Putamen (tissue), 1 donor: ENCODE results near the gene TARS3.

Experiments used
- DNase-seq: peaks from one replicate; pipeline ENCODE4 v3.0.0-alpha.2; 2016; ENCODE audit warnings: low spot score

The TARS3 gene

GRCh38 chr15:101623367-101624304 is 100.6 kb downstream of the TARS3 start:
- no peak for DNase-seq

GRCh38 chr15:101621961-101622360 is 102.3 kb downstream of the TARS3 start:
- no peak for DNase-seq

DNA sequence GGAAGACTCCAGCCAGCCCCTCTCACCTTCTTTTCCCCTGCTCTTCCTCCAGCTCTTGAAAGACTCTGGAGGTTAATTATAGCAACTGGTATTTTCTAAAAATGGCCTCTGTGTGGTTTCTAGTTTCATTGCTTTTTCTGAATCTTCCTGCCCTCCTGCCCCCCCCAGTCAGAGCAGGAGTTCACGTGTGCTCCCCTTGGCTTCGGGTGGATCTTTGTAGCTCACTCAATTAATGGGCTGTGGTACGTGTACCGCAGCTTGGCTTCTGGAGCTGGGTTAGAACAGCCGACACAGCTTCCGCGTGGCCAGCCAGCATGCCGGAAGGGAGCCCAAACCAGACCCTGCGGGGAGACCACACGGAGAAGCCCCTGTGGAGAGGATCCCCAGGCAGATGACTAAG is 103.6 kb downstream of the TARS3 start:
- DNase-seq = no peak

- DNase-seq = no peak
Measured at GRCh38 chr15:101619615-101619865, 104.7 kb downstream of the TARS3 start.

DNA sequence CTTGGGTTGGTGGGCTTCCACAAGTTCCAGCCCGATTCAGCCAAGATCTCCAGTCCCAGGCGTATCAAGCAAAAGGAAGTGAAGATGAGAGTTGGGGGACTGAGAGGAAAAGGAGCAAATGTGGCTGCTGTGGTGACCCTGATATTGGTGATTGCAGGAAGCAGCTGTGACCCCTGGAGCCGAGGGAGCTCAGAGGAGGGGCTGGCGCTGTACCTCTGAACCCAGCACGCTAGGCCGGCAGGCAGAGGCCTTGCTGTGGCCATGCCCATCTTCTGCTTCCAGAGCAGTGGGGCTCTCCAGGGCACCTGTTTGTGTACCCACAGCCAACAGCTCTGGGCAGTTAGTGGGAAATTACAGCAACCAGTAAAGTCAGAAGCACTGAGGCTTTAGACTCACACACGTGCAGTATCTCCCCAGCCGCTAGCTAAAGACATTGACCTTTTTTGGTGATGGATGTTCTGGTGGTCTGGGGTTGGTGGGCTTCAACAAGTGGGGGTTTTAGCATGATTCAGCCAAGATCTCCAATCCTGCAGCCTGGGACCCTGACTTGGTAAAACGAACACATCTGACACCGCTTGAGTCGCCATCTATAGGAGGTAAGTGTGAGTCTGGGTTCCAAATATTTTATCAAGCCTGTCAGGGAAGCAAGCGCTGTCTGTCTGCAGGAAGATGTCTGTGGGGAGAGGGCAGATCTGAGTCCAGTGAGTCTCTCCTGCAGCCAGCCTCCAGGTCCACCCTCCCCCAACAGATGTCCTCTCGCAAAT is 105.2 kb downstream of the TARS3 start:
- DNase-seq = no peak

DNA sequence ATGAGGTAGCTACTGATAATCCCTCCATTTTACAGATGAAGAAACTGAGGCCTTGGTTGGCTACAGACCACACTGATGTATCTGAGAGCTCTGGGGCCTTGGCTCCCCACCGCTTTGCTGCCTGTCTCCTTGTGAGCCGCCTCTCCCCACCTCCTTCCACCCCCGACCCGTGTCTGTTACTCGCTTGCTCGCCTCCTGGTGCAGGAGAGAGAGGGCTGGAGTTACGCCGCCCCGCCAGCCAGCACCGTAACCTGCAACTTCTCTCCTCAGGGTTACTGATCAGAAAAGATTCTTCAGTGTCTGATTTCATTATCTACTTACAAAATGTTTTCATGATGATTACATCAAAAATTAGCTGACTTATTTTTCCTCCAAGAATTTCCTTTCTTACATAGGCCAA is 106.2 kb downstream of the TARS3 start:
- no peak for DNase-seq

- no peak for DNase-seq
Measured at GRCh38 chr15:101617390-101617965, 106.8 kb downstream of the TARS3 start.

- no peak for DNase-seq
Measured at GRCh38 chr15:101615986-101616848, 108.1 kb downstream of the TARS3 start.

- DNase-seq = no peak
Measured at GRCh38 chr15:101615414-101615985, 108.8 kb downstream of the TARS3 start.

- no peak for DNase-seq
Measured at GRCh38 chr15:101614761-101615160, 109.5 kb downstream of the TARS3 start.

DNA sequence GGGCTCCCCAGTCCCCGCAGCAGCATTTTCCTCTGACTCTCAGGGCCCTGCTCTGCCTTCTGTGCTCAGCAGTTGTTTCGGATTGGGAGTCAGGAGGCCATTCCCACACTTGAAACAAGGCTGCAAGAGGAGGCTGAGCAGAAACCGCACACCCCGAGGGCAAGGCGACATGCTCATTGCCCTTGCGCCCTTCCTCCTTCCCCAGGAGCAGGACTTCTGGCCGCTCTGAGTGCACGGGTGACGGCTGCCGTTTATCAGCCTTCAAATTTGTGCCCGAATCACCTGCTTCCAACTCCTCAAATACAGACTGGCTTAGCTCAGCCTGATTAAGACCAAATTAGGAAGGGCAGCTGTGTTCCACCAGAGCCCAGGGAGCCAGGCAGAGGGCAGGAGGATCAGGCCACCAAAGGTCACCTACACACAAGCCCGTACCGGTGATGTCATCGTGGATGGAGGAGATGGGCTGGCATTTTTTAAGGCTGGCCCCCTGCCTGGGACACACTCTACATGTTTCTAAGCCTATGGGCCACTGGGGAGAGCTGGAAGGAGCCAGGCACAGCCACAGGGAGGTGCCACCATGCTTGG is 110.2 kb downstream of the TARS3 start:
- no peak for DNase-seq

DNA sequence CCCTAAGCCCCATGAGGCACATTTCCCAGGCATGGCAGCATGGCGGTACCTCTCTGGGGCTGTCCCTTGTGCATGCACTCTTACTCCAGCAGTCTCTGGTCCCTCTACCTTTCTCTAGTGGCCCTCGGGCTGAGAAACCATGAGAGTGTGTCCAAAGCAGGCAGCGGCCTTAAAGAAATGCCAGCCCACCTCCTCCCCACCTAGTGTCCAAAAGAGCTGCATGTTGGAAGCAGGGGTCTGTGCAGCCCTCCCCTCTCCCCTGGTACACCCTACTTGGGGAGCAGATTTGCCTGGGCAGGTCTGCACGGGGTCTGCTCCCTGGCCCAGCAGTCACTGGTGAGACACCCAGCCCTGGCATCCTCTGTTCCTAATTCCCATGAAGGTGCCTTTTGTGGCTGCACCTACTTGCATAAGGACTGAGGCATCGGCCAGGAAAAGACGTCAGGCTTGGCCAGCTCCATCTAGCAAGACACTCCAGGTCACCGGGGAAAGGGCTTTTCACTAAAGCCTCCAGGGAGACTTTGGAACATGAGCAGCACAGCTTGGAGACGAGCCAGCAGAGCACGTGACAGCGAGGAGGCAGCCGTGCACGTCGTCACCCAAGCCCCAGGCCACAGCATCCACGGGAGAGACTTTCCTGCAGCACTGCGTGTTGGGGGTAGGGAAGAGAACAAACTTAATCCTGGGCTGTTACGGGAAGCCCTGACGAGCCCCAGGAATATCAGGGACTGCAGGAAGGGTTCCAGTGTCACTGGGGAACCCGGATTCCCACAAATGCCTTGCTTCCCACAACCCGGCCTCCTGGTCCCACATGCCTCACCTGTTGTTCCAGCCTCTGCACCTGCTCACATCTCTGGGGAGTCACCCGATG is 110.9 kb downstream of the TARS3 start:
- DNase-seq = peak; percentile 39

DNA sequence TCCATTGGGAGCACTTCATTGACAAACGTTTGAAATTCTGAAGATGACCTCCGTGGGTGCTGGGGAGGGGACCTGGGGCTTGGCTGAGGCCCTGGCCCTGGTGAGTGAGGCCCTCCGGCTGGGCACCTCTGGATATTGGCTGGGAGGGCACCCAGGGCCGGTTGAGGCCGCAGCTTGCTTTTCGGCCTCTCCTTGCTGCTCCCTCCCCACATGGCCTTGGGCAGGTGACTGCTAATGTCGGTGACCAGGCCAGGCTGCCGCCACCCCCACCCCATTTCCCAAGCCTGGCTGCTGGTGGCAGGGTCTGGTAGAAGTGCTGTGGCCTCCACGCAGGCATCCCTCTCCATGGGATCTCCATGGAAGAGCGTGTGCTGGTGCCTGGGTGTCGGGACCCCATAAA is 111.6 kb downstream of the TARS3 start:
- DNase-seq = no peak

DNA sequence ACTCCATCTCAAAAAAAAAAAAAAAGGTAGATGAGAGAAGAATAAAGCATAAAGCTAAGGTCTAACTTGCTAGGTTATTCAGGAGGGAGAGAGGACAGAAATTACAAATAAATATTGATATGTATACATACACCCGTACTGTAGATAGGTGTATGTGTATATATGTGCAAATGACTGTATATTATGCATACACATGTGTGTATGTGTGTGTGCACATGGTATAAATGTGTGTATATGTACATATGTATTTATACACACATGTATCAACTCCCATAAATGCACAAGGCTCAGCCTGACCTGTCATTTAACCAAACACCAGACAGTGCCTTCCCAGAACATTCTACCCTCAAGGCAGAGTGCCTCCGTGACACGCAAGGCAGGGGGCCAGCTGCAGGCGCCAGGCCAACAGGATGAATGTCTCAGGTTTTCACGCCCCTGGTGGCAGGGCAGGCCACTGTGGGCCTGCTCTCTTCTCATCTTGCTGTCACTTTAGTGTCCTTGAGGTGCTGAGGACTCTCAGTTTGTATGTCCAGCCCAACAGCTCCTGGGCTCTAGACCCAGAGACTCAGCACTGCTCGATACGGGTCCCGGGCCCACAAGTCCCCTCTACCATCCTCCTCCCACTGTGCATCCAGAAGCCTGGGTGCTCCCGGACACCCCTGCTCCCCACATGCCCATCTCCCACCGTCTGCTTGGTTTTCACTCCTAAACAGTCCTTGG is 112.5 kb downstream of the TARS3 start:
- DNase-seq = no peak

GRCh38 chr15:101611007-101611406 is 113.3 kb downstream of the TARS3 start:
- no peak for DNase-seq

GRCh38 chr15:101610611-101611000 is 113.7 kb downstream of the TARS3 start:
- DNase-seq = no peak

DNA sequence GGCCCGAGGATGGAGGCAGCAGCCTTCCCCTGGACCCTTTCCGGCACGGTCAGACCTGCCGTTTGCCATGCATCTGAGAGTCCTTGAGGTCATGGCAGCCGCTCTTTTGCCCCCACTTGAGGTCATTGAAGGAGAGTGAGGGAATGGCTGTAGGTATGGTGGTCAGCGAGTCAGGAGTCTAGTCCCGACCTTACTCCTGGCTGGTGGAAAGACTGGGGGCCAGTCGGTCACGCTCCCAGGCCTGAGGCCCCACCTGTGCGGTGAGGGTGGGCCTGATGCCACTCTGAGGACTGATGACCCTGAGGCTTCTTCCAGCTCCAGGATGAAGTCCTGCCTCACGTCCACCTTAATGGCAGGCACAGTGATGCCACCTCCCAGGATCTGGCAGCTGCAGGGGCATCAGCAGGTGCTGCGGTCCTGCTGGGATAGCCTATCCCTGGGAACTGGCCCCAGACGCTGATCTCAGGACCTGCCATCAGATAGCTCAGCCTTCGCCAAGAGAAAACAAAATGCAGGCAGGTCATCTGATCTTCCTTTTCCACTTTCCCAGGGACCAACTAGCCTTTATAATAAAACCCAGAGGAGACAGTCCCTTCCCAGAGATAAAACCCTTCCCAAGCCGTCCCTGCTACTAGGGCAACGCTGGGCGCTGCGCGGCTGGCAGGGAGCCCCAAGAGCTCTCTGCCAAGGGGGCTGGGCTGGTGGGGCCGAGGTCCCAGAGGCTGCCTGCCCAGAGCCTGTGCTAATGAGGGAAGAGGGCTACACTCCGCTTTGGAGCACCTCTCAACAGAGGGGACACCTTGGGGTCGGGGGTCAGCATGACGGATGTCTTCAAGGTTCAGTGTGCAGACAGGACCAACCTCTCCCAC is 114.3 kb downstream of the TARS3 start:
- DNase-seq = no peak

DNA sequence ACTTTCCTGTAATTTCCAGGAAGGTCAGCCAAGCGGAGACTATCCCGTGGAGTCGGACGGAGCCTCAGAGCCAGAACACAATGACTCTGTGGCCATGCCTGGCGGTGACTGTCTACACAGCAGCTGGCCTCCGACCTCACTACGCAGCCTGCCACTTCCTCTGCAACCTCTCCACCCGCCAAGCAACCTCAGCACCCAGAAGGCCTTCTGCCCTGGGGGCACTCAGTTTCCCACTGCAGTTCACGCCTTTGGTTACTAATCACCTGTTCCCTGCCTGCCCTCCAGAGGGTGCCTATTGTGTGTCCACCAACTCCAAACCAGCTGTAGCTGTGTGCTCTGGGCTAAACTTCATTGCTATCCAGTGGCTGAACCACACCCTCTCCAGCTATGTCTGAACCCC is 116.1 kb downstream of the TARS3 start:
- DNase-seq = no peak

GRCh38 chr15:101607108-101607507 is 117.2 kb downstream of the TARS3 start:
- no peak for DNase-seq
